Duodenal mucosa (tissue), 2 donors: ENCODE measurements around the gene VWA3B.

Experiments
- H3K27ac ChIP-seq: one replicate; pipeline ENCODE4 v1.7.0; 2013; ENCODE audit warnings: low read depth, low read length
- H3K27me3 ChIP-seq, 2 donors: one replicate each; pipeline ENCODE4 v1.7.0; 2013; ENCODE audit warnings: low read length in 2 of 2, control low read depth in 1 of 2; ENCODE audit not compliant: insufficient read depth in 2 of 2, control insufficient read depth in 1 of 2
- H3K36me3 ChIP-seq, 2 donors: one replicate each; pipeline ENCODE4 v1.7.0; 2013; ENCODE audit warnings: low read length in 2 of 2, control low read depth in 1 of 2; ENCODE audit not compliant: insufficient read depth in 2 of 2, control insufficient read depth in 1 of 2
- H3K4me1 ChIP-seq, 2 donors: one replicate each; pipeline ENCODE4 v1.7.0; 2013; ENCODE audit warnings: low read length in 2 of 2, control low read depth in 1 of 2; ENCODE audit not compliant: insufficient read depth in 2 of 2, control insufficient read depth in 1 of 2
- H3K4me3 ChIP-seq, 2 donors: one replicate each; pipeline ENCODE4 v1.7.0; 2013; ENCODE audit warnings: low read length in 2 of 2, low read depth in 1 of 2
- H3K9ac ChIP-seq, 2 donors: one replicate each; pipeline ENCODE4 v1.7.0; 2013; ENCODE audit warnings: low read length in 2 of 2, low read depth in 1 of 2
- H3K9me3 ChIP-seq, 2 donors: one replicate each; pipeline ENCODE4 v1.7.0; 2013; ENCODE audit warnings: low read length in 2 of 2, control low read depth in 1 of 2; ENCODE audit not compliant: control insufficient read depth in 1 of 2

Gene VWA3B

DNA sequence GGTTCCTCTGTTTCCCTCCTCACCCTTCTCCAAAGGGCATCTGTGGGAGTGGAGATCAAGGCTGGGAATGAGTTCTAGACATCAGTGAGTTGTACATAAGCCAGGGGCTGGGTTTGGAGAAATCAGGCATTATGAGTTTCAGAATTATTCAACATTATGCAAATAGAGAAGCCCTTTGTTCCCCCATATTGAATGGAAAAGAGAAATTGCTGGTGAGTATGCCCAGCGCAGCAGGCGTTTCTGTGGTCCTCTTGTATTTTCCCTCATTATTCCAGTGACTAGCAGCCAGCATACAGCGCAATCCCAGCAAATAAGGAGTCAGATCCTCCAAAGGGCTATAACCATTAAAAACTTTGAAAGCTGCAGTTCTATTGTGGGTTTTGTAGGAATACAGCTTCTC is 94.4 kb downstream of the VWA3B start:
- Histone ChIP-seq H3K36me3 (no peaks in the 10 kb centered on the region), H3K4me3 (no peak overlapping the region), H3K27me3 (peaks cover 3 to 13% of the 10 kb centered on the region in 2 donors), H3K9me3 (no peaks in the 10 kb centered on the region), H3K4me1 (no peaks in the 10 kb centered on the region), H3K27ac (no peak overlapping the region), H3K9ac (no peak overlapping the region)

DNA sequence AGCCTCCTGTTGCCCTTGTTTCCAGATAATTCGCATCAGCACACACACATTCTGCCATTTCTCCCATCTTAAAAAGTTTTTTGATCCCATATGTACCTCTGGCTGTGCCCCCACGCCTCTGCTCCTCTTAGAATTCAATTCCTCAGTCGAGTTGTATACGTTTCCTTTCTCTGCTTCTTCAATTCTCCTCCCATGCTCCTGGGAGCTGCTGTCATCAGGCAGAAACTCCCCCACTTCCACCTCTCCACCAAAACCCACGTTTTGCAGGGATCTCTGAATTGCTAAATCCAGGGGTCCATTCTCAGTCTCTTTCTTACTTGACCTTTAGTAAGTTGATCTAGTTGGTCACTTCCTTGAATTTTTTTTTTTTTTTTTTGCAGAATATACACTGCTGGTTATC is 98.8 kb downstream of the VWA3B start:
- Histone ChIP-seq H3K4me3 (no peak overlapping the region), H3K9ac (no peak overlapping the region), H3K27ac (no peak overlapping the region), H3K9me3 (no peaks in the 10 kb centered on the region), H3K4me1 (no peaks in the 10 kb centered on the region), H3K36me3 (no peaks in the 10 kb centered on the region), H3K27me3 (peaks cover 0 to 3% of the 10 kb centered on the region in 2 donors)

DNA sequence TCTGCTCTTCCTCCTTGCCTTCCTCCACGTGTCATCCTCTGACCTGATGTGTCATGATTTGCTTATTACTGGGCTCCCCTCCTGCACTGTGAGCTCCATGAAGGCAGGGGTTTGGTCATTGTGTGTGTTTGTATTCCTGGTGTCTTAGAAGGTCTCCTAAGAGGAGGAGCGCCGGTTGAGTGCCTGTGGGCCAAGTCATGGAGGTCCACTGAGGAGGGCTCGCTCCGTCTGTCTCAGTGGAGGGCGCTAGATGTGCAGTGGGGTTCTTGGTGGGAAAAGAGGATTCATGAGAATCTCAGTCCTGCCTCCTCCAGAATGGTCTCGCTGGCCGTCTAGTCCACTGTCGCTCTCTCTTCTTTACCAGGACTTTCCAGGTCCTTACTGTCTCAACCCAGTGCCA is 100.2 kb downstream of the VWA3B start:
- Histone ChIP-seq H3K36me3 (no peaks in the 10 kb centered on the region), H3K4me1 (no peaks in the 10 kb centered on the region), H3K4me3 (no peak overlapping the region), H3K9ac (no peak overlapping the region), H3K9me3 (no peaks in the 10 kb centered on the region), H3K27ac (no peak overlapping the region), H3K27me3 (peaks cover 0 to 3% of the 10 kb centered on the region in 2 donors)

DNA sequence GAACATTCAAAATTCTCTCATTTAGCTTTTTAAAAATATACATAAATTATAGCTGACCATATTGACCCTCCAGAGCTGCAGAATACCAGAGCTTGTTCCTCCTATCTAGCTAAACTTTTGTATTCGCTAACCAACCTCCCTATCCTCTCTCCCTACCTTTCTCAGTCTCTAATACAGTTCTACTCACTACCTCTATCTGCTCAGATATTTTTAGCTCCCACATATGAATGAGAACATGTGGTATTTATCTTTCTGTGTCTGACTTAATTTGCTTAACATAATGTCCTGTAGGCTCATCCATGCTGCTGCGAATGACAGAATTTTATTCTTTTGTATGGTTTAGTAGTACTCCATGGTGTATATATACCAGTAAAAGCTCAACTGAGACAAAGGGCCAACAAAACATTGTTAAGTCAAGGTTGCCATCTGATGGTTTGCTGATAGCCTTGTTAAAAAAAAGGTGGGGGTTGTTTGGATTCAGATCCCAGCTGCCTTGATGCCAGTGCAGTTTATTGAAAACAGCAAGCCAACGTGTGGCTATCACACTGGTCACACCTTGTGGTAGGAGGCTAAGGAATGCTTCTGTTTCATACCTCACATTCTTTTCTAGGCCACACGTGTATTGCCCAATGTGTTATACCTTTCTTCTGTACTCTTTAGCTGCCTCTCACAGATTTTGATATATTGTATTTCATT is 101.5 kb downstream of the VWA3B start:
- H3K36me3 ChIP-seq = no peaks in the 10 kb centered on the region
- H3K27me3 ChIP-seq = peaks cover 3 to 9% of the 10 kb centered on the region in 2 donors
- H3K9ac ChIP-seq = no peak overlapping the region
- no peaks in the 10 kb centered on the region for H3K4me1 ChIP-seq
- no peaks in the 10 kb centered on the region for H3K9me3 ChIP-seq
- no peak overlapping the region for H3K4me3 ChIP-seq
- H3K27ac ChIP-seq = no peak overlapping the region

DNA sequence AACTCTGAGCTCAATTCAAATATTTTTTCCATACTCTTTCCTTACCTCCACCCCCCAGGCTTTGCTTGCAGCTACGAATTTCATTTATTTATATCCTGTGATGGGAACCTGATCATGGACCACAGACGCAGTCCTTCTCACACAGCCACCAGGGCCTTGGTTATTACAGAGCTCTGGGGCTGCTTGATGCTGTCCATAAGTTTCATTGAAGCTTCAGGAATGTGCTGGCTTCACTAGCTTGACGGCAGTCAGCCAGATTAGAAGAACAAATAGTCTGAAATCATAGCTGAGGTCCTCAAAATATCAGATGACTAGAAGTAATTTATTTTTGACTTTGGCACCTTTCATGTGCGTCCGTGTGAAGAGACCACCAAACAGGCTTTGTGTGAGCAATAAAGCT is 104.9 kb downstream of the VWA3B start:
- Histone ChIP-seq H3K36me3 (no peaks in the 10 kb centered on the region), H3K4me1 (no peaks in the 10 kb centered on the region), H3K27me3 (peaks cover 3 to 9% of the 10 kb centered on the region in 2 donors), H3K4me3 (no peak overlapping the region), H3K9ac (no peak overlapping the region), H3K9me3 (no peaks in the 10 kb centered on the region), H3K27ac (no peak overlapping the region)

DNA sequence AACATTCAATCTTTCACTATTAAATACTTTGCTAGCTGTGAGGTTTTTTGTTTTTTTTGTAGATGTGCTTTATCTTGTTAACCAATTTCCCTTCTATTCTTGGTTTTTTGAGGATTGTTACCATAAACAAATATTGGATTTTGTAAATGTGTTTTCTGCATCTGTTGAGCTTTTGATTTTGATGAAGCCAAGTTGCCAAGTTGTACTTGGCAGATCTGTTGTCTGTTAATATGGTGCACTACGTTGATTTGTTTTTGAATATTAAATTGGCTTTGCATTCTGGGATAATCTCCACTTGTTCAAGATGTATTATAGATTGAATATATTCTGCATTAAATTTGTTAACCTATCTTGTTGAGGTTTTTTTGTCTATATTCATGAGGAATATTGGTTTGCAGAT is 114.6 kb downstream of the VWA3B start:
- Histone ChIP-seq H3K27ac (no peak overlapping the region), H3K9me3 (no peaks in the 10 kb centered on the region)

DNA sequence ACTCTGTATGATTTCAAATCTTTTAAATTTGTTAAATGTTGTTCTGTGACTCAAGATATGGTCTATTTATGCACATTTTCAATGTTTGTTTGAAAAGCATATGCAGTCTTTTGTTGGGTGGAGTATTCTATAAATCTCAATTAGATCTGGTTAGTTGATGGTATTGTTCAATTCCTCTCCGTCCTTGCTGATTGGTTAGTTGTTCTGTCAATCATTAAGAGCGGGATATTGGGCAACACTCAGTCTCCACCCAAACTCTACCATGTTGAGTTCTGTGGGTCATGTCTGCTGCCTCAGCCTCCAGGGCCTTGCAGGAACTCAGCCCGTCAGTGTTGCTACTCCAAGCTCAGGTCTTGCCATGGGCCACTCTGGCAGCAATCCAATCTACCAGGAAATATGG is 118.9 kb downstream of the VWA3B start:
- no peak overlapping the region for H3K4me3 ChIP-seq
- H3K9me3 ChIP-seq = no peaks in the 10 kb centered on the region
- H3K9ac ChIP-seq = no peak overlapping the region
- no peaks in the 10 kb centered on the region for H3K4me1 ChIP-seq
- H3K36me3 ChIP-seq = no peaks in the 10 kb centered on the region
- no peak overlapping the region for H3K27ac ChIP-seq
- peaks cover 3 to 9% of the 10 kb centered on the region in 2 donors for H3K27me3 ChIP-seq

More for the DNA sequence above, 114.6 kb downstream of the VWA3B start:
- H3K4me3 ChIP-seq = no peak overlapping the region
- no peaks in the 10 kb centered on the region for H3K4me1 ChIP-seq
- no peaks in the 10 kb centered on the region for H3K27me3 ChIP-seq
- no peak overlapping the region for H3K9ac ChIP-seq
- no peaks in the 10 kb centered on the region for H3K36me3 ChIP-seq

DNA sequence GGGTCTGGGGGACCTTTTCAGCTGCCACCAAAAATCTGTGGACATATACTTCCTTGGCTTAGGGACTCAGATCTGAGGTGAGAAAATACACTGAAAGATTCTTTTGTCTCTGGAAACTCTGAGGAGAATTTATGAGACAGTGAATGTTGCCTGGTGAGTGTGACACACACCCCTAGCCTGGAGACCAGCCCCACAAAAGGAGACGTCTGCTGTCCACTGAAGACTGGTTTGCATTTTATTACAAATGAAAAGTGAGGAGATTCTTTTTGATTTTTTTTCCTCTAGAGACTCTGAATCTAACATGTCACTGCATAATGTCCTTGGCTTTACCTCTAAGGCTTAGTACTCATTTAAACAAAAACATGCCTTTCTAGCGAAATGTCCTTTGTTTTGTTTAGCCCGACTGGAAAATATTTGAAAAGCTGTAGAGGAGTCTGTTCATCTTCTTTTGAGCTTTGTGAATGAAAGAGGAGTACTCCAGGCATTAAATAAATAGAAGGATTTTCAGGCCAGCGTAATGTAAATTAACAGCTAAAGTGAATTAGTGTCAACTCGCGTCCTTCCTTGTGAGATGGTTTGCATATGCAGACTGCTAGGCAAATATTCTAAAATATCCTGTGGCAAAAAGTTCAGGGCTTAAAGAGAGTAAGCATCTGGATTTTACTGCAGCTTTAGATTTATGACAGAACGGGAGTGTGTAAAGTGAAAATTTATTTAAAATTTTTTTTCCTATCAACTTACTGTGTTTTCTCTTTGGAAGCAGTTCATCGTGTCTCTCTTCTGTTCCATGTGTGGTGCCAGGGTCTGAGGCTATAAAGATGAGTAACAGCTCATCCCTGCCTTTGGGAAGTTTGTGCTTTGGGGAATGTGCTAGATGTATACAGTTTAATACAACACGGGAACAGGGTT is 125.4 kb downstream of the VWA3B start:
- Histone ChIP-seq H3K4me1 (no peaks in the 10 kb centered on the region), H3K9ac (no peak overlapping the region), H3K4me3 (no peak overlapping the region), H3K27me3 (peaks cover 11 to 19% of the 10 kb centered on the region in 2 donors), H3K36me3 (no peaks in the 10 kb centered on the region), H3K27ac (no peak overlapping the region), H3K9me3 (no peaks in the 10 kb centered on the region)

DNA sequence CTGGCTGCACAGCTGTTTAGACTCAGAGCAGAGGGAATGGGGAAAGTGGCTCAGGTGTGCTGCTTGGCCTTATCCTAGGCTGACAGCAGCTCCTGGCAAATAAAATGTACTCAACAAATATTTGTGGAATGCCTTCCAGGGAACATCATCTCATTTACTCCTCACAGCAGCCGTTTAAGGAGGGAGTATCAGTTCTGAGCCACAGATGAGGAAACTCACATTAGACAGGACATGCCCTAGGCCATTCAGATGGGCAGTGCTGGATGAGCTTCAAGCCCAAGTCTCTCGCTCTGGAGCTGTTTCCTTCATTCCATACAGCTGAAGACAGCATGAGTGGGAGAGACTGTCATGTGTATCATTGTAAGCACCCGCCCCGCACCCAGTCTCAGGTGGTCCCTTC is 129.6 kb downstream of the VWA3B start:
- no peaks in the 10 kb centered on the region for H3K4me1 ChIP-seq
- H3K9me3 ChIP-seq = peaks cover 0 to 9% of the 10 kb centered on the region in 2 donors

DNA sequence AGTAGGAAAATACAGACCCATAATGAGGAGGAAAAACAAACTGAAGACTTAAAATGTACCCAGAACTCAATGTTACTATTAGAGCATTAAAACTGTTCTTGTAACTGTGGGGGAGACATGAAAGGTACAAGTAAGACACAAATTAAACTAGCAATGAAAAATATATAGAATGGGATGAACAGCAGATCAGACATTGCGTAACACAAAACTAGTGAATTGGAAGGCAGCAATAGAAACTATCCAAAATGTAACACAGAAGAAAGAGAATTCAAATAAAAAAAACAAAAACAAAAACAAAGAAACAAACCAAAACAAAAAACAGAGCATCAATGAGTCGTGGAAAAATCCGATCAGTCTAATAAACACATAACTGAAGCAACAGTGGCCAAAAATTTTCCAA is 132.2 kb downstream of the VWA3B start:
- Histone ChIP-seq H3K36me3 (no peaks in the 10 kb centered on the region), H3K4me3 (no peak overlapping the region), H3K27ac (no peak overlapping the region), H3K9me3 (peaks cover 0 to 9% of the 10 kb centered on the region in 2 donors), H3K4me1 (no peaks in the 10 kb centered on the region), H3K27me3 (peaks cover 0 to 4% of the 10 kb centered on the region in 2 donors), H3K9ac (no peak overlapping the region)

More for the DNA sequence above, 129.6 kb downstream of the VWA3B start:
- H3K9ac ChIP-seq = no peak overlapping the region
- H3K27ac ChIP-seq = no peak overlapping the region
- no peaks in the 10 kb centered on the region for H3K36me3 ChIP-seq
- H3K4me3 ChIP-seq = no peak overlapping the region
- H3K27me3 ChIP-seq = peaks cover 4 to 8% of the 10 kb centered on the region in 2 donors
